GM12874 (cell line): Measurements from ENCODE around the gene FRAS1.

Source experiments
- CTCF ChIP-seq: IDR thresholded peaks from 2 replicates; pipeline ENCODE4 v1.5.1; 2011; ENCODE audit warnings: low read depth, mild to moderate bottlenecking, control low read depth, low read length, moderate library complexity; ENCODE audit not compliant: insufficient read depth

The FRAS1 gene

GRCh38 chr4:78513411-78513975 lies 456.4 kb downstream of the FRAS1 start:
- TF ChIP-seq CTCF = no peak

GRCh38 chr4:78517050-78517652 lies 460.0 kb downstream of the FRAS1 start:
- no peak for TF ChIP-seq CTCF

GRCh38 chr4:78518561-78518960 lies 461.4 kb downstream of the FRAS1 start:
- no peak for TF ChIP-seq CTCF

- TF ChIP-seq CTCF = no peak
Observed at GRCh38 chr4:78519962-78520361, 462.8 kb downstream of the FRAS1 start.

- TF ChIP-seq CTCF = no peak
Observed at GRCh38 chr4:78520808-78521226, 463.7 kb downstream of the FRAS1 start.

GRCh38 chr4:78524009-78524408 lies 466.9 kb downstream of the FRAS1 start:
- no peak for TF ChIP-seq CTCF

- TF ChIP-seq CTCF = no peak
Observed at GRCh38 chr4:78525559-78525958, 468.4 kb downstream of the FRAS1 start.
